GM23338 (cell line): ENCODE data around the gene MARCHF10. TPM values are rescaled to one million over a fixed set of nuclear protein-coding genes. Genes with fewer than 3 reads are reported as not detected.

Source experiments
- ATAC-seq: fragments of 200-7000 bp; cut with Tn5 transposase; 3 replicates; pipeline ENCODE4 v1.9.1; 2020
- DNase-seq: peaks from one replicate; pipeline ENCODE4 v3.0.0-alpha.2; 2015; ENCODE audit warnings: low spot score
- H2AFZ ChIP-seq: fragments of 200-600 bp; sonication (generic); 2 replicates; pipeline ENCODE4 v1.8.0; 2016; ENCODE audit warnings: antibody characterized with exemption, mild to moderate bottlenecking, moderate library complexity
- H3F3A ChIP-seq: fragments of 200-600 bp; sonication (generic); replicated peaks from 2 replicates; pipeline ENCODE4 v1.8.0; 2017; ENCODE audit warnings: antibody characterized with exemption, mixed run types, low read depth
- H3K27ac ChIP-seq: fragments of 200-600 bp; sonication (generic); 2 replicates; pipeline ENCODE4 v1.6.1; 2016; ENCODE audit warnings: low read depth
- H3K27me3 ChIP-seq: fragments of 200-600 bp; sonication (generic); 2 replicates; pipeline ENCODE4 v1.8.0; 2016; ENCODE audit warnings: mild to moderate bottlenecking, mixed run types, moderate library complexity; ENCODE audit not compliant: insufficient read depth
- H3K36me3 ChIP-seq: fragments of 200-600 bp; sonication (generic); 2 replicates; pipeline ENCODE4 v1.8.0; 2016; ENCODE audit warnings: mild to moderate bottlenecking; ENCODE audit not compliant: insufficient read depth
- H3K4me1 ChIP-seq: fragments of 200-600 bp; sonication (generic); 2 replicates; pipeline ENCODE4 v1.8.0; 2016; ENCODE audit warnings: mild to moderate bottlenecking, moderate library complexity; ENCODE audit not compliant: insufficient read depth
- H3K4me2 ChIP-seq: fragments of 200-600 bp; sonication (generic); 2 replicates; pipeline ENCODE4 v1.7.1; 2017; ENCODE audit warnings: mixed run types
- H3K4me3 ChIP-seq: fragments of 200-600 bp; sonication (generic); 2 replicates; pipeline ENCODE4 v1.6.1; 2016; ENCODE audit warnings: mixed run types
- H3K79me2 ChIP-seq: fragments of 200-600 bp; sonication (generic); replicated peaks from 2 replicates; pipeline ENCODE4 v1.8.0; 2017; ENCODE audit warnings: mild to moderate bottlenecking; ENCODE audit not compliant: insufficient read depth
- H3K9me2 ChIP-seq: fragments of 200-600 bp; sonication (generic); 2 replicates; pipeline ENCODE4 v1.8.0; 2017; ENCODE audit not compliant: insufficient read depth
- H4K20me1 ChIP-seq: fragments of 200-600 bp; sonication (generic); replicated peaks from 2 replicates; pipeline ENCODE4 v1.8.0; 2017; ENCODE audit warnings: mild to moderate bottlenecking; ENCODE audit not compliant: insufficient read depth
- H3K27ac Mint-ChIP-seq: 2 replicates; pipeline ENCODE4 v1.8.0; 2020; ENCODE audit warnings: inconsistent platforms, mild to moderate bottlenecking, moderate library complexity, mixed read lengths
- H3K27me3 Mint-ChIP-seq: 3 replicates; pipeline ENCODE4 v1.8.0; 2022; ENCODE audit warnings: low read depth, mild to moderate bottlenecking, moderate library complexity, mixed read lengths, inconsistent platforms; ENCODE audit not compliant: insufficient read depth, poor library complexity
- H3K36me3 Mint-ChIP-seq: 3 replicates; pipeline ENCODE4 v1.8.0; 2021; ENCODE audit warnings: low read depth, mild to moderate bottlenecking, inconsistent platforms, moderate library complexity, mixed read lengths
- H3K4me1 Mint-ChIP-seq: 3 replicates; pipeline ENCODE4 v1.8.0; 2020; ENCODE audit warnings: mild to moderate bottlenecking, inconsistent platforms, mixed read lengths
- H3K4me3 Mint-ChIP-seq: 3 replicates; pipeline ENCODE4 v1.8.0; 2021; ENCODE audit warnings: moderate library complexity, mild to moderate bottlenecking, inconsistent platforms, mixed read lengths
- H3K9me3 Mint-ChIP-seq: 3 replicates; pipeline ENCODE4 v1.8.0; 2020; ENCODE audit warnings: moderate library complexity, mild to moderate bottlenecking, inconsistent platforms, mixed read lengths
- CREB1 ChIP-seq: fragments of 250-450 bp; sonication (Bioruptor Pico); IDR thresholded peaks from 2 replicates; pipeline ENCODE4 v1.5.0; 2020; ENCODE audit warnings: low read depth, mild to moderate bottlenecking, moderate library complexity
- CTCF ChIP-seq, 2 experiments: fragments of 200-600 bp in 1 of 2; sonication (generic) in 1 of 2; conservative IDR thresholded peaks; 2 replicates each; pipeline versions ENCODE4 v1.5.1 to v1.6.1; 2016 to 2017; ENCODE audit warnings: antibody characterized with exemption in 2 of 2, low read depth in 2 of 2, mild to moderate bottlenecking in 2 of 2, moderate library complexity in 1 of 2
- NANOG ChIP-seq: IDR thresholded peaks from 2 replicates; pipeline ENCODE4 v1.6.1; 2016; ENCODE audit warnings: antibody characterized with exemption, borderline replicate concordance
- POLR2AphosphoS5 ChIP-seq: IDR thresholded peaks from 2 replicates; pipeline ENCODE4 v1.6.1; 2016; ENCODE audit warnings: antibody characterized with exemption, low read depth
- REST ChIP-seq: IDR thresholded peaks from one replicate; pipeline ENCODE4 v1.6.1; 2018; ENCODE audit warnings: antibody characterized with exemption; ENCODE audit not compliant: unreplicated experiment
- ZNF462 ChIP-seq: fragments of 250-450 bp; sonication (Bioruptor Pico); IDR thresholded peaks from 2 replicates; pipeline ENCODE4 v1.5.0; 2020; ENCODE audit warnings: mild to moderate bottlenecking, moderate library complexity
- polyA plus RNA-seq: library from polyadenylated mRNA; unstranded; fragments of >200 nt; fragmentation: Nextera tagmentation; extraction: Ambion mirVana; gene quantifications from 2 replicates; pipeline ENCODE4 v1.2.1, GENCODE V29; 2016
- total RNA-seq: library from RNA; depleted of rRNA; stranded (reverse); fragments of >200 nt; shearing (Covaris generic); gene quantifications from 2 replicates; pipeline ENCODE4 v1.2.3, GENCODE V29; 2014

The MARCHF10 gene
- total and polyA plus RNA-seq, 2 experiments from 2014 or later: 0.50 TPM; not detected in 1

GRCh38 chr17:62675260-62675659, 132.9 kb downstream of the MARCHF10 start:
- no peaks in the 10 kb centered on the region for H3K79me2 ChIP-seq
- no peak for TF ChIP-seq POLR2AphosphoS5
- no peak for TF ChIP-seq ZNF462 (CRISPR knock-in tag)
- TF ChIP-seq CTCF (conservative IDR thresholded peaks at IDR 0.05; ENCODE audit: low read depth in 2 of 2): no peak
- no peak for TF ChIP-seq NANOG
- no peak for TF ChIP-seq REST
- TF ChIP-seq CREB1 (CRISPR knock-in tag): no peak
- no peaks in the 10 kb centered on the region for H3K4me1 ChIP-seq
- H3K27ac ChIP-seq: no peak overlapping the region
- H2AFZ ChIP-seq: no peak overlapping the region
- Mint-ChIP-seq H3K36me3 (no peaks in the 10 kb centered on the region; the same call in 2 of the 3 replicates), H3K27me3 (peaks cover 4% of the 10 kb centered on the region), H3K27ac (no peak overlapping the region), H3K4me3 (no peak overlapping the region), H3K4me1 (0 out of 3 replicates have a peak, but pooled peaks cover 3% of the 10 kb centered on the region), H3K9me3 (no peaks in the 10 kb centered on the region)
- no peaks in the 10 kb centered on the region for H3K36me3 ChIP-seq
- ATAC-seq (no peak), DNase-seq (no peak)
- H3K4me3 ChIP-seq: no peak overlapping the region
- no peak overlapping the region for H3K4me2 ChIP-seq
- no peaks in the 10 kb centered on the region for H3K9me2 ChIP-seq
- no peaks in the 10 kb centered on the region for H3K27me3 ChIP-seq
- H3F3A ChIP-seq: no peaks in the 10 kb centered on the region
- H4K20me1 ChIP-seq: no peaks in the 10 kb centered on the region
